Endodermal cell (in vitro differentiated cells): ENCODE data around the gene ITGAD. TPM values are rescaled to one million over a fixed set of nuclear protein-coding genes. Genes with fewer than 3 reads are reported as not detected.

ENCODE experiments used
- DNase-seq: peaks from one replicate; pipeline ENCODE4 v3.0.0-alpha.2; 2017
- H3K27ac ChIP-seq: 2 replicates; pipeline ENCODE4 v1.5.1; 2013; ENCODE audit warnings: mild to moderate bottlenecking, low read depth, low read length, moderate library complexity
- H3K27me3 ChIP-seq: 2 replicates; pipeline ENCODE4 v1.6.1; 2013; ENCODE audit warnings: mild to moderate bottlenecking, low read length, moderate library complexity; ENCODE audit not compliant: insufficient read depth, control insufficient read depth, poor library complexity, severe bottlenecking
- H3K36me3 ChIP-seq: 2 replicates; pipeline ENCODE4 v1.7.0; 2013; ENCODE audit warnings: mild to moderate bottlenecking, low read length, moderate library complexity; ENCODE audit not compliant: control insufficient read depth, insufficient read depth
- H3K4me1 ChIP-seq: one replicate; pipeline ENCODE4 v1.7.0; 2013; ENCODE audit warnings: low read length; ENCODE audit not compliant: control insufficient read depth, insufficient read depth
- H3K4me3 ChIP-seq: 2 replicates; pipeline ENCODE4 v1.5.1; 2013; ENCODE audit warnings: mild to moderate bottlenecking, low read length, moderate library complexity
- H3K9ac ChIP-seq: 2 replicates; pipeline ENCODE4 v1.6.1; 2013; ENCODE audit warnings: mild to moderate bottlenecking, low read length, moderate library complexity; ENCODE audit not compliant: poor library complexity, severe bottlenecking; ENCODE audit errors: extremely low read depth
- H3K9me3 ChIP-seq: 2 replicates; pipeline ENCODE4 v1.6.1; 2013; ENCODE audit warnings: mild to moderate bottlenecking, low read length, moderate library complexity; ENCODE audit not compliant: control insufficient read depth
- H3K27ac Mint-ChIP-seq: 2 replicates; pipeline ENCODE4 v1.8.0; 2020; ENCODE audit warnings: mixed read lengths
- H3K27me3 Mint-ChIP-seq: 2 replicates; pipeline ENCODE4 v1.8.0; 2021; ENCODE audit warnings: mild to moderate bottlenecking, mixed read lengths; ENCODE audit not compliant: insufficient read depth
- H3K36me3 Mint-ChIP-seq: 2 replicates; pipeline ENCODE4 v1.8.0; 2020; ENCODE audit warnings: low read depth, mixed read lengths
- H3K4me1 Mint-ChIP-seq: 2 replicates; pipeline ENCODE4 v1.8.0; 2020; ENCODE audit warnings: mixed read lengths
- H3K4me3 Mint-ChIP-seq: 2 replicates; pipeline ENCODE4 v1.8.0; 2020; ENCODE audit warnings: mild to moderate bottlenecking, moderate library complexity, mixed read lengths
- H3K9me3 Mint-ChIP-seq: 2 replicates; pipeline ENCODE4 v1.8.0; 2020; ENCODE audit warnings: mild to moderate bottlenecking, mixed read lengths
- WGBS, 2 experiments: methylation state at CpG; one replicate each; pipeline versions ENCODE4 v1.1.5 to v1.1.7; 2013; ENCODE audit warnings: missing lambda C conversion rate in 2 of 2, mixed read lengths in 1 of 2; ENCODE audit not compliant: insufficient coverage in 1 of 2, insufficient read length in 1 of 2; 5-methylcytosine and 5-hydroxymethylcytosine counted together
- total RNA-seq, 2 donors: library from RNA; stranded (reverse); fragmentation: NEBNext Ultra II Directional in 1 of 2; extraction: Animal tissue kit (Norgen Biotek cat#: 25700) in 1 of 2; gene quantifications; 2 replicates in 1 of 2; 3 replicates in 1 of 2; pipeline ENCODE4 v1.2.1, GENCODE V29; 2021
- TF ChIP-seq, protein P1 (sequence below): fragments of 200-600 bp; sonication (generic); conservative IDR thresholded peaks from 2 replicates; pipeline ENCODE4 v1.5.0; 2021; ENCODE audit warnings: antibody characterized with exemption, mild to moderate bottlenecking

ITGAD gene
- total RNA-seq, 2 donors from 2014 or later, result not detected

DNA sequence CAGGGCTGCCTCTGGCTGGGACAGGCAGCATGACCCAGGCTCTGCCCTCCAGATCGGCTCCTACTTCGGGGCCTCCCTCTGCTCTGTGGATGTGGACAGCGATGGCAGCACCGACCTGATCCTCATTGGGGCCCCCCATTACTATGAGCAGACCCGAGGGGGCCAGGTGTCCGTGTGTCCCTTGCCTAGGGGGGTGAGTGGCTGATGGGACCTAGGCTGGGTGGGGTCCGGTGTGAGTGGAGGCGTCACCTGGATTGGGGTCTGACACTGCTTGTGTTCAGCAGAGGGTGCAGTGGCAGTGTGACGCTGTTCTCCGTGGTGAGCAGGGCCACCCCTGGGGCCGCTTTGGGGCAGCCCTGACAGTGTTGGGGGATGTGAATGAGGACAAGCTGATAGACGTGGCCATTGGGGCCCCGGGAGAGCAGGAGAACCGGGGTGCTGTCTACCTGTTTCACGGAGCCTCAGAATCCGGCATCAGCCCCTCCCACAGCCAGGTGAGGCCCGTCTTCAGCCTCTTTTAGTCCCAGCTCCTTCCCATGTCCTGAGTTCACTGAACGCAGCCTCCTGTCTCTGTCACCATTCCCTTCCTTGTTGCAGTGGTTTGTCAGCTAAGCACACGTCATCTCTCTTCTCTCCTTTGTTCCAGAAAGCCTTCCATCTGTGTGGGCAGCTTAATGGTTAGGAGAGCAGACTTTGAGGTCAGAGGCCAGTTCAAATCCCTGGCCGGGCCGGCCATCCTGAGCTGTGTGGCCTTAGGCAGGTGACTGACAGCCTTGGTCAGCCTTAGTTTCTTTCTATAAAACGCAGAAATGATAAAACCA is 18.1 kb downstream of the ITGAD start:
- H3K27me3 ChIP-seq, result peaks cover 30% of the 10 kb centered on the region
- Mint-ChIP-seq H3K27ac (no peak overlapping the region), H3K9me3 (no peaks in the 10 kb centered on the region), H3K27me3 (peaks cover 89% of the 10 kb centered on the region), H3K36me3 (no peaks in the 10 kb centered on the region), H3K4me3 (no peak overlapping the region), H3K4me1 (peaks cover 10% of the 10 kb centered on the region)
- DNase-seq, result no peak
- H3K27ac ChIP-seq, result no peak overlapping the region
- no peaks in the 10 kb centered on the region for H3K36me3 ChIP-seq
- no peak overlapping the region for H3K9ac ChIP-seq
- WGBS, 2 experiments, result 91 to 92% methylated on average over 11 to 22 of the region's 22 CpGs
- no peaks in the 10 kb centered on the region for H3K4me1 ChIP-seq
- TF ChIP-seq, protein P1, sequence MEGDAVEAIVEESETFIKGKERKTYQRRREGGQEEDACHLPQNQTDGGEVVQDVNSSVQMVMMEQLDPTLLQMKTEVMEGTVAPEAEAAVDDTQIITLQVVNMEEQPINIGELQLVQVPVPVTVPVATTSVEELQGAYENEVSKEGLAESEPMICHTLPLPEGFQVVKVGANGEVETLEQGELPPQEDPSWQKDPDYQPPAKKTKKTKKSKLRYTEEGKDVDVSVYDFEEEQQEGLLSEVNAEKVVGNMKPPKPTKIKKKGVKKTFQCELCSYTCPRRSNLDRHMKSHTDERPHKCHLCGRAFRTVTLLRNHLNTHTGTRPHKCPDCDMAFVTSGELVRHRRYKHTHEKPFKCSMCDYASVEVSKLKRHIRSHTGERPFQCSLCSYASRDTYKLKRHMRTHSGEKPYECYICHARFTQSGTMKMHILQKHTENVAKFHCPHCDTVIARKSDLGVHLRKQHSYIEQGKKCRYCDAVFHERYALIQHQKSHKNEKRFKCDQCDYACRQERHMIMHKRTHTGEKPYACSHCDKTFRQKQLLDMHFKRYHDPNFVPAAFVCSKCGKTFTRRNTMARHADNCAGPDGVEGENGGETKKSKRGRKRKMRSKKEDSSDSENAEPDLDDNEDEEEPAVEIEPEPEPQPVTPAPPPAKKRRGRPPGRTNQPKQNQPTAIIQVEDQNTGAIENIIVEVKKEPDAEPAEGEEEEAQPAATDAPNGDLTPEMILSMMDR, result no peak
- no peaks in the 10 kb centered on the region for H3K9me3 ChIP-seq
- H3K4me3 ChIP-seq, result no peak overlapping the region

DNA sequence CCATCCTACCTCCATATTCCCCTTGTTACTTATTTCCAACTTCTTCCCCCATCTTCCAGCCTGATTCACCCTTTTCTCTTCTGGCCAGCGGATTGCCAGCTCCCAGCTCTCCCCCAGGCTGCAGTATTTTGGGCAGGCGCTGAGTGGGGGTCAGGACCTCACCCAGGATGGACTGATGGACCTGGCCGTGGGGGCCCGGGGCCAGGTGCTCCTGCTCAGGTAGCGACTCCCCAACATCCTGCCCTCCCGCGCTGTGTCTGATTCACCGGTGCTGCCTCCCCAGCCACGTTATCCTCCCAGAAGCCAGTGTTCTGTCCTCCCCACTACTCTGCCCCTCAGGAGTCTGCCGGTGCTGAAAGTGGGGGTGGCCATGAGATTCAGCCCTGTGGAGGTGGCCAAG is 19.6 kb downstream of the ITGAD start:
- 88 to 94% methylated on average over 4 to 10 of the region's 10 CpGs for WGBS, 2 experiments
- Histone ChIP-seq H3K9ac (no peak overlapping the region), H3K4me3 (no peak overlapping the region), H3K27ac (no peak overlapping the region), H3K36me3 (no peaks in the 10 kb centered on the region), H3K27me3 (peaks cover 34% of the 10 kb centered on the region), H3K9me3 (no peaks in the 10 kb centered on the region), H3K4me1 (no peaks in the 10 kb centered on the region)
- H3K4me3 Mint-ChIP-seq, result no peak overlapping the region
- peaks cover under 1% of the 10 kb centered on the region for H3K9me3 Mint-ChIP-seq
- H3K27me3 Mint-ChIP-seq, result peaks cover 85% of the 10 kb centered on the region
- H3K4me1 Mint-ChIP-seq, result peaks cover 6% of the 10 kb centered on the region
- no peak for DNase-seq
- TF ChIP-seq, protein P1, result no peak
- no peaks in the 10 kb centered on the region for H3K36me3 Mint-ChIP-seq
- H3K27ac Mint-ChIP-seq, result no peak overlapping the region

DNA sequence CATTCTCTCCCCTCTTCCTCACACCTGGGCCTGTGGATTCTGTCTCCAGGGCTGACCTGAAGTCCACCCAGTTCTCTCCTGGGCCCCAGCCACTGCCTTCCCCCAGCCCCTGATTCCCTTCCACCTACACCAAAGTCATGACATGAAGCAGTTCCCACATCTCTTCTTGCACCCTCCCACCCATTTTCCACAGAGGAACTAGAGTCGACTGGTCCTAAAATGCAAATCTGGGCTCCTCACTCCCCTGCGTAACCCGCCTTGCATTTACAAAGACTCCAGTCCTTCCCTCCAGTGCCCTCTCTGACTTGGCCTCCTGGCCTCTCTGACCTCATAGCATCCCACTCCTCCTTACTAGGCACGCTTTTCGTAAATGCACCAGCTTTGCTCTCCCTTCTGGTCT is 20.2 kb downstream of the ITGAD start:
- Histone ChIP-seq H3K9ac (no peak overlapping the region), H3K27ac (no peak overlapping the region), H3K4me1 (no peaks in the 10 kb centered on the region), H3K9me3 (no peaks in the 10 kb centered on the region), H3K27me3 (peaks cover 34% of the 10 kb centered on the region), H3K36me3 (no peaks in the 10 kb centered on the region), H3K4me3 (no peak overlapping the region)
- Mint-ChIP-seq H3K9me3 (peaks cover 6% of the 10 kb centered on the region), H3K27me3 (peaks cover 85% of the 10 kb centered on the region), H3K4me1 (peaks cover 4% of the 10 kb centered on the region), H3K36me3 (no peaks in the 10 kb centered on the region), H3K4me3 (no peak overlapping the region), H3K27ac (no peak overlapping the region)
- DNase-seq, result no peak
- TF ChIP-seq, protein P1, result no peak
- 92 to 95% methylated on average over 5 of the region's 5 CpGs for WGBS, 2 experiments
